ENCODE results near the gene EPGN. TPM values are rescaled to one million over a fixed set of nuclear protein-coding genes. Genes with fewer than 3 reads are reported as not detected.

EPGN gene
- total and polyA plus RNA-seq, 2 of the 13 experiments (the other 11 are each of a cell fraction or from before 2014, with no cell fraction given): not detected

GRCh38 chr4:74320559-74321118 is 12.4 kb downstream of the EPGN start:
- H3K27me3 ChIP-seq (ENCODE audit: control insufficient read depth in 1 of 2, insufficient read depth in 2 of 2, low read length in 2 of 2): no peaks in the 10 kb centered on the region
- WGBS (ENCODE audit: low lambda C conversion rate): 30% methylated on average over 4 of the region's 4 CpGs
- BruUV-seq (replicated peaks): no TSS peak
- intact Hi-C loops (cut with micrococcal nuclease; ENCODE audit: unreplicated experiment) (loop anchor here (1.0 to 2.0 kb wide), 3 partner anchors 56 to 355 kb away; no protein-coding TSS in a partner anchor), in situ Hi-C loops (cut with HindIII; ENCODE audit: extremely low pct_ligation_motif_present, low pct_unique_long_range_greater_than_20kb) (loop anchor here (5.0 kb wide), 1 partner anchor 352 kb away; no protein-coding TSS in a partner anchor)
- H3K9me3 ChIP-seq (ENCODE audit: low read length): no peaks in the 10 kb centered on the region
- FAIRE-seq (no peak), DNase-seq (ENCODE audit: low spot score) (peak; percentile 58), ATAC-seq (peak; percentile 81)
- H3K27ac ChIP-seq (ENCODE audit: extremely low read length, insufficient read depth, low read length): no peak overlapping the region
- no peaks in the 10 kb centered on the region for H3K79me2 ChIP-seq (ENCODE audit: insufficient read depth, low read length)
- H4K20me1 ChIP-seq (ENCODE audit: insufficient read depth, low read length): no peaks in the 10 kb centered on the region
- H3K9ac ChIP-seq (ENCODE audit: insufficient read depth, low read depth, low read length): no peak overlapping the region
- CTCF ChIA-PET (ENCODE audit: low intra/inter-chr PET ratio, low total read pairs): interaction anchor here (1.6 to 3.2 kb wide), 2 partner anchors 350 to 355 kb away, joined by 10 to 25 read pairs; no protein-coding TSS in a partner anchor
- H3K4me2 ChIP-seq (ENCODE audit: low read depth, low read length): 0 out of 2 replicates have a peak overlapping the region, but pooled peaks have one; percentile 9
- no peaks in the 10 kb centered on the region for H3K4me1 ChIP-seq (ENCODE audit: insufficient read depth, low read length)
- no peaks in the 10 kb centered on the region for H3K36me3 ChIP-seq (replicated peaks in 1 of 2; ENCODE audit: control insufficient read depth in 1 of 2, insufficient read depth in 2 of 2, low read length in 2 of 2)
- H3K4me3 ChIP-seq (replicated peaks in 1 of 3; ENCODE audit: insufficient read depth in 1 of 3, low read depth in 2 of 3, low read length in 3 of 3): no peak overlapping the region
- POLR2A ChIA-PET: interaction anchor here (1.1 to 1.4 kb wide), 2 partner anchors 333 to 354 kb away, joined by 3 to 4 read pairs; no protein-coding TSS in a partner anchor
- H2AFZ ChIP-seq (ENCODE audit: low read length): no peak overlapping the region
- TF ChIP-seq ZZZ3 (CRISPR knock-in tag; IDR thresholded peaks at IDR 0.05; ENCODE audit: borderline replicate concordance): no peak
- TF ChIP-seq FOXM1 (CRISPR knock-in tag; IDR thresholded peaks at IDR 0.05): no peak
- TF ChIP-seq SMC3 (IDR thresholded peaks at IDR 0.05; ENCODE audit: low read length): peak; percentile 37; the same call in 1 of the 2 replicates
- TF ChIP-seq ZNF18 (CRISPR knock-in tag; IDR thresholded peaks at IDR 0.05; ENCODE audit: insufficient replicate concordance): no peak
- no peak for TF ChIP-seq ZNF800 (CRISPR knock-in tag; IDR thresholded peaks at IDR 0.05)
- no peak for TF ChIP-seq KDM5B (CRISPR knock-in tag; IDR thresholded peaks at IDR 0.05; ENCODE audit: borderline replicate concordance)
- TF ChIP-seq POLR2A (IDR thresholded peaks at IDR 0.05; ENCODE audit: insufficient read depth in 1 of 2, low read depth in 2 of 2, low read length in 2 of 2): no peak
- TF ChIP-seq PLSCR1 (CRISPR knock-in tag; IDR thresholded peaks at IDR 0.05; ENCODE audit: borderline replicate concordance): no peak
- TF ChIP-seq ZNF432 (CRISPR knock-in tag; IDR thresholded peaks at IDR 0.05; ENCODE audit: borderline replicate concordance): no peak
- no peak for TF ChIP-seq ZHX1 (CRISPR knock-in tag; IDR thresholded peaks at IDR 0.05; ENCODE audit: low read depth)
- peak; percentile 33; the same call in 1 of the 2 replicates for TF ChIP-seq RAD21 (CRISPR knock-in tag; IDR thresholded peaks at IDR 0.05)
- TF ChIP-seq DZIP1 (CRISPR knock-in tag; IDR thresholded peaks at IDR 0.05): no peak
- TF ChIP-seq ZNF556 (CRISPR knock-in tag; IDR thresholded peaks at IDR 0.05; ENCODE audit: borderline replicate concordance): no peak
- no peak for TF ChIP-seq SRF (IDR thresholded peaks at IDR 0.05; ENCODE audit: low read depth, low read length)
